Medulla oblongata (tissue), 1 donor: ENCODE data around the gene VPS9D1.

Source experiments
- DNase-seq: peaks from one replicate; pipeline ENCODE4 v3.0.0-alpha.2; 2015; ENCODE audit errors: extremely low spot score

VPS9D1 gene

GRCh38 chr16:89720813-89721545, at the start of gene VPS9D1, which contains the start of gene ZNF276:
Gene VPS9D1, minus strand, starts transcription at chr16:89720898. Its CDS starts 37 bp downstream, at chr16:89720861.
Gene ZNF276, plus strand, starts transcription at chr16:89721537. Its CDS starts 104 bp downstream, at chr16:89721641.
- DNase-seq = peak; percentile 84

GRCh38 chr16:89770367-89770766, 49.7 kb upstream of the VPS9D1 start:
- DNase-seq = no peak

- no peak for DNase-seq
Measured at GRCh38 chr16:89765292-89765830, 44.7 kb upstream of the VPS9D1 start.

- DNase-seq = peak; percentile 83
Measured at GRCh38 chr16:89764711-89765201, 44.1 kb upstream of the VPS9D1 start.

GRCh38 chr16:89761304-89761922, 40.7 kb upstream of the VPS9D1 start:
- no peak for DNase-seq

- DNase-seq = no peak
Measured at GRCh38 chr16:89759746-89760340, 39.1 kb upstream of the VPS9D1 start.

- peak; percentile 43 for DNase-seq
Measured at GRCh38 chr16:89749637-89750036, 28.9 kb upstream of the VPS9D1 start.

- no peak for DNase-seq
Measured at GRCh38 chr16:89748921-89749320, 28.2 kb upstream of the VPS9D1 start.

GRCh38 chr16:89748076-89748475, 27.4 kb upstream of the VPS9D1 start:
- DNase-seq = no peak

GRCh38 chr16:89746043-89746442, 25.3 kb upstream of the VPS9D1 start:
- no peak for DNase-seq

GRCh38 chr16:89744813-89745212, 24.1 kb upstream of the VPS9D1 start:
- no peak for DNase-seq

- DNase-seq = no peak
Measured at GRCh38 chr16:89742948-89743347, 22.2 kb upstream of the VPS9D1 start.

GRCh38 chr16:89741342-89742014, 20.8 kb upstream of the VPS9D1 start:
- no peak for DNase-seq

- DNase-seq = no peak
Measured at GRCh38 chr16:89739383-89739782, 18.7 kb upstream of the VPS9D1 start.

- no peak for DNase-seq
Measured at GRCh38 chr16:89738538-89739317, 18.0 kb upstream of the VPS9D1 start.

- no peak for DNase-seq
Measured at GRCh38 chr16:89738072-89738377, 17.3 kb upstream of the VPS9D1 start.

- DNase-seq = no peak
Measured at GRCh38 chr16:89737341-89738071, 16.8 kb upstream of the VPS9D1 start.

- no peak for DNase-seq
Measured at GRCh38 chr16:89736554-89736953, 15.9 kb upstream of the VPS9D1 start.

- no peak for DNase-seq
Measured at GRCh38 chr16:89733792-89734191, 13.1 kb upstream of the VPS9D1 start.

GRCh38 chr16:89733322-89733721, 12.6 kb upstream of the VPS9D1 start:
- DNase-seq = no peak

- no peak for DNase-seq
Measured at GRCh38 chr16:89732918-89733242, 12.2 kb upstream of the VPS9D1 start.
